22Rv1 (cell line): ENCODE results near the gene AP1S2.

ENCODE experiments used
- CTCF ChIP-seq: fragments of 450-650 bp; IDR thresholded peaks from 2 replicates; pipeline ENCODE4 v1.5.1; 2017; ENCODE audit warnings: mild to moderate bottlenecking
- ZFX ChIP-seq: fragments of 450-650 bp; IDR thresholded peaks from 2 replicates; pipeline ENCODE4 v1.6.1; 2017; ENCODE audit warnings: antibody characterized with exemption, borderline replicate concordance

- TF ChIP-seq CTCF, result no peak
- TF ChIP-seq ZFX, result no peak
Measured at GRCh38 chrX:15856636-15857035, 2.0 kb upstream of the AP1S2 start.
